Measurements from ENCODE around the gene NSA2.
"Not testable (repeated sequence)": the region's sequence is repeated elsewhere in the genome, so short reads cannot be mapped to it uniquely, and the experiment has no call there.

The NSA2 gene

GRCh38 chr5:74766849-74767578 is at the start of gene NSA2, which contains the start of gene GFM2:
Gene NSA2, plus strand, starts transcription at chr5:74767249. Its CDS starts 112 bp downstream, at chr5:74767361.
Gene GFM2, minus strand, starts transcription at chr5:74767117. Its CDS starts 3,375 bp downstream, at chr5:74763742.
- peak; percentile 87 to 90 for DNase-seq

- no peak for DNase-seq
These were observed 49.5 kb upstream of the NSA2 start for GRCh38 chr5:74717596-74717995.

- no peak for DNase-seq
These were observed 44.8 kb upstream of the NSA2 start for GRCh38 chr5:74722271-74722670.

GRCh38 chr5:74725331-74725730 is 41.7 kb upstream of the NSA2 start:
- DNase-seq = no peak

GRCh38 chr5:74736759-74737158 is 30.3 kb upstream of the NSA2 start:
- DNase-seq = no peak

GRCh38 chr5:74738406-74738805 is 28.6 kb upstream of the NSA2 start:
- no peak for DNase-seq

GRCh38 chr5:74748742-74749141 is 18.3 kb upstream of the NSA2 start:
- DNase-seq = not testable (repeated sequence)

- no peak for DNase-seq
These were observed 5.8 kb upstream of the NSA2 start for GRCh38 chr5:74761241-74761640.

GRCh38 chr5:74762599-74762998 is 4.5 kb upstream of the NSA2 start:
- no peak for DNase-seq

- no peak for DNase-seq
These were observed 3.5 kb upstream of the NSA2 start for GRCh38 chr5:74763504-74763903.

GRCh38 chr5:74765201-74765600 is 1.8 kb upstream of the NSA2 start:
- no peak for DNase-seq

- no peak for DNase-seq
These were observed 1.1 kb upstream of the NSA2 start for GRCh38 chr5:74765929-74766328.

- DNase-seq = no peak
These were observed 616 bp upstream of the NSA2 start for GRCh38 chr5:74766418-74766848.

- DNase-seq = peak in 1 of 2 experiments; percentile 21
These were observed 497 bp downstream of the NSA2 start for GRCh38 chr5:74767579-74767913.

GRCh38 chr5:74772359-74772758 is 5.3 kb downstream of the NSA2 start:
- no peak for DNase-seq

- DNase-seq = no peak
These were observed 11.6 kb downstream of the NSA2 start for GRCh38 chr5:74778609-74779008.

GRCh38 chr5:74786851-74787250 is 19.8 kb downstream of the NSA2 start:
- DNase-seq = no peak

GRCh38 chr5:74787424-74787823 is 20.4 kb downstream of the NSA2 start:
- DNase-seq = no peak

- DNase-seq = not testable (repeated sequence)
These were observed 24.6 kb downstream of the NSA2 start for GRCh38 chr5:74791669-74792068.

- DNase-seq = no peak
These were observed 32.2 kb downstream of the NSA2 start for GRCh38 chr5:74798977-74799911.

- no peak for DNase-seq
These were observed 34.1 kb downstream of the NSA2 start for GRCh38 chr5:74801197-74801596.

- DNase-seq = no peak
These were observed 34.9 kb downstream of the NSA2 start for GRCh38 chr5:74801941-74802340.

GRCh38 chr5:74810915-74811314 is 43.9 kb downstream of the NSA2 start:
- no peak for DNase-seq

GRCh38 chr5:74816875-74817274 is 49.8 kb downstream of the NSA2 start:
- no peak for DNase-seq
